ENCODE results near the gene PARP15.
"Not testable (repeated sequence)": the region's sequence is repeated elsewhere in the genome, so short reads cannot be mapped to it uniquely, and the experiment has no call there.

PARP15 gene

GRCh38 chr3:122621112-122621511 lies 43.7 kb downstream of the PARP15 start:
- no peak for DNase-seq

GRCh38 chr3:122623031-122623829 lies 45.8 kb downstream of the PARP15 start:
- DNase-seq, result no peak

- DNase-seq, result no peak
Measured at GRCh38 chr3:122626515-122627180, 49.2 kb downstream of the PARP15 start.

GRCh38 chr3:122627301-122627700 lies 49.9 kb downstream of the PARP15 start:
- no peak for DNase-seq

- DNase-seq, result no peak
Measured at GRCh38 chr3:122628567-122628966, 51.1 kb downstream of the PARP15 start.

- DNase-seq, result no peak
Measured at GRCh38 chr3:122629763-122630162, 52.3 kb downstream of the PARP15 start.

GRCh38 chr3:122635789-122636188 lies 58.3 kb downstream of the PARP15 start:
- no peak for DNase-seq

GRCh38 chr3:122636697-122637096 lies 59.2 kb downstream of the PARP15 start:
- no peak for DNase-seq

GRCh38 chr3:122640437-122640999 lies 63.1 kb downstream of the PARP15 start:
- DNase-seq, result no peak

GRCh38 chr3:122642935-122643334 lies 65.5 kb downstream of the PARP15 start:
- DNase-seq, result no peak

- DNase-seq, result peak in 1 of 2 donors; percentile 23
Measured at GRCh38 chr3:122646146-122646988, 68.9 kb downstream of the PARP15 start.

- DNase-seq, result not testable (repeated sequence)
Measured at GRCh38 chr3:122651233-122651907, 73.9 kb downstream of the PARP15 start.

- DNase-seq, result not testable (repeated sequence)
Measured at GRCh38 chr3:122651962-122652361, 74.5 kb downstream of the PARP15 start.

GRCh38 chr3:122658336-122658735 lies 80.9 kb downstream of the PARP15 start:
- DNase-seq, result not testable (repeated sequence)

- DNase-seq, result no peak
Measured at GRCh38 chr3:122660297-122660974, 83.0 kb downstream of the PARP15 start.

GRCh38 chr3:122661633-122662032 lies 84.2 kb downstream of the PARP15 start:
- no peak for DNase-seq

- DNase-seq, result no peak
Measured at GRCh38 chr3:122662505-122662904, 85.1 kb downstream of the PARP15 start.

GRCh38 chr3:122665226-122665786 lies 87.9 kb downstream of the PARP15 start:
- DNase-seq, result no peak

- DNase-seq, result no peak
Measured at GRCh38 chr3:122665881-122666280, 88.4 kb downstream of the PARP15 start.

- no peak for DNase-seq
Measured at GRCh38 chr3:122668930-122669730, 91.7 kb downstream of the PARP15 start.

- DNase-seq, result no peak
Measured at GRCh38 chr3:122671553-122671952, 94.1 kb downstream of the PARP15 start.
